Heart left ventricle (tissue), 16 donors: ENCODE data around the gene GPR107. TPM values are rescaled to one million over a fixed set of nuclear protein-coding genes. Genes with fewer than 3 reads are reported as not detected.

Experiments
- ATAC-seq, 4 donors: fragments of 200-7000 bp; cut with Tn5 transposase; one replicate each; pipeline ENCODE4 v1.9.1; 2020 to 2022; ENCODE audit warnings: moderate library complexity in 4 of 4, mild to moderate bottlenecking in 3 of 4, moderate number of reproducible peaks in 1 of 4
- DNase-seq, 5 donors: peaks; one replicate each; pipeline ENCODE4 v3.0.0-alpha.2; 2020
- H3K27ac ChIP-seq, 12 donors: fragments of 200-600 bp; sonication (generic) in 4 of 12; one replicate each; pipeline versions ENCODE4 v1.5.0 to v1.8.0; 2016 to 2022; ENCODE audit warnings: mild to moderate bottlenecking in 2 of 12
- H3K27me3 ChIP-seq, 9 donors: fragments of 200-600 bp; sonication (generic) in 2 of 9; one replicate each; pipeline versions ENCODE4 v1.5.1 to v1.8.0; 2016 to 2022; ENCODE audit warnings: mild to moderate bottlenecking in 3 of 9
- H3K36me3 ChIP-seq, 9 donors: fragments of 200-600 bp; sonication (generic) in 2 of 9; one replicate each; pipeline versions ENCODE4 v1.5.0 to v1.8.0; 2018 to 2022; ENCODE audit warnings: mild to moderate bottlenecking in 2 of 9
- H3K4me1 ChIP-seq, 12 donors: fragments of 200-600 bp; sonication (generic) in 4 of 12; one replicate each; pipeline versions ENCODE4 v1.5.0 to v1.8.0; 2016 to 2022; ENCODE audit warnings: mild to moderate bottlenecking in 3 of 12
- H3K4me3 ChIP-seq, 12 donors: fragments of 200-600 bp; sonication (generic) in 4 of 12; one replicate each; pipeline versions ENCODE4 v1.5.0 to v1.8.0; 2017 to 2022; ENCODE audit warnings: mild to moderate bottlenecking in 9 of 12, moderate library complexity in 4 of 12
- H3K9me3 ChIP-seq, 12 donors: fragments of 200-600 bp; sonication (generic) in 4 of 12; one replicate each; pipeline versions ENCODE4 v1.5.0 to v1.8.0; 2016 to 2022; ENCODE audit warnings: mild to moderate bottlenecking in 1 of 12
- POLR2A ChIP-seq, 2 donors: fragments of 450-650 bp; IDR thresholded peaks; one replicate each; pipeline ENCODE4 v1.6.1; 2017; ENCODE audit warnings: antibody characterized with exemption in 2 of 2, mild to moderate bottlenecking in 2 of 2, moderate library complexity in 2 of 2
- WGBS, 4 donors: extraction: QIAGEN DNeasy Blood & Tissue Kit in 2 of 4; methylation state at CpG; one replicate each; pipeline versions ENCODE4 v1.1.5 to v1.1.7; 2013 to 2018; 5-methylcytosine and 5-hydroxymethylcytosine counted together
- intact Hi-C, 10 donors: fragments of 100-400 bp; cut with DNase I; formaldehyde crosslinking; loops; one replicate each; pipeline versions ENCODE4 v1.11.1 to v1.14.2; 2022
- polyA plus RNA-seq, 2 donors: library from polyadenylated mRNA; stranded (reverse); fragments of 200-250 nt; gene quantifications; one replicate each; pipeline ENCODE4 v1.2.3, GENCODE V29; 2013
- total RNA-seq, 9 donors: library from RNA; depleted of rRNA in 2 of 9; stranded (reverse); fragments of >200 nt in 2 of 9; fragmentation: NEBNext Ultra II Directional in 3 of 9; extraction: Animal tissue kit (Norgen Biotek cat#: 25700) in 3 of 9; gene quantifications; one replicate each; pipeline versions ENCODE4 v1.1.0 to v1.2.4, GENCODE V29; 2016 to 2023
- TF ChIP-seq, protein P1 (sequence below), 12 donors: fragments of 200-600 bp; sonication (generic) in 4 of 12; IDR thresholded peaks; one replicate each; pipeline versions ENCODE4 v1.5.0 to v1.8.0; 2018 to 2022; ENCODE audit warnings: antibody characterized with exemption in 12 of 12, mild to moderate bottlenecking in 5 of 12
- donor health status: ischemic (EF 13 %, LVEDD 7.1; RV severe dilation, severe dysfunction).
- donor health status: healthy with polysubstance abuse.
- donor health status: DM: no; HTN: yes; CAD: no.
- donor health status: DM: no; HTN: no; CAD: no.
- donor health status: ischemic (EF 25% LVEDD 6.9; RV normal size, moderate dysfunction).
- donor health status: ischemic (EF 25% LVEDD 5.7; RV mildly dilated, moderate dysfunction).
- donor health status: healthy.
- donor health status: DM: yes; HTN: yes; CAD: no.
- donor health status: ischemic (EF 35%, LVEDD 5.7; RV mildly dilated, moderate dysfunction).
- donor health status: nonischemic (EF 11% LVEDD 7.7; RV severe dilation, severe dysfunction).
- donor health status: DM: yes; HTN: yes; CAD: no.
- donor health status: PGD.
- donor health status: ischemic (EF 29% LVEDD 5.4; RV normal size, mild dysfunction).
- donor health status: nonischemic (EF 23%, LVEDD 6.1; RV moderate dilation, normal function).

The GPR107 gene
- total and polyA plus RNA-seq, 11 donors: 7.0 to 33.2 (median 21.3) TPM

DNA sequence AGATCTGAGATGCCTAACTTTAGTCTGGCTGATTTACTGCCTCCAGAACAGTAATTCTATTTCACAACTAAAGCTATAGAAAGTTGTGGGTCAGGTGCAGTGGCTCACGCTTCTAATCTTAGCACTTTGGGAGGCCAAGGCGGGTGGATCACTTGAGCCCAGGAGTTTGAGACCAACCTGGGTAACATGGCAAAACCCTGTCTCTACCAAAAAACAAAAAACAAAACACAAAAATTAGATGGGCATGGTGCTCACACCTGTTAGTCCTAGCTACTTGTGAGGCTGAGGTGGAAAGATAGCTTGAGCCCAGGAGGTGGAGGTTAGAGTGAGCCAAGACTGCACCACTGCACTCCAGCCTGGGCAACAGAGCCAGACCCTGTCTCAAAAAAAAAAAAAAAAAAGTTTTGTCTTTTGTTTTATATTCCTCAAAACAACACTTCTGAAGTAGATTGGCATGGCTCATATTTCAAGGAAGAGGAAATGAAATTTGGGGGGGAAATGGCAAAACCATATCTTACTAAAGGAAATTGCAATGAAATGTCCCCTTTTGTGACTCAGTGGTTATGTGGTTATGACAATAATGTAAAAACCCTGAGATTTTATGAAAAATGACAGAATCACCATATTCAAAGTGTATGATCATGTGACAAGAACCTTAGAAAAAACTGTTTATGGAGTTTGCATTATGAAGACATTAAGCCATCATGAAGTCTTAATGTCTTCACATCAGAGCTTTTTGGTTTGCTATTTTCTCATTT, 26.9 kb upstream of the GPR107 start:
- H3K36me3 ChIP-seq: no peaks in the 10 kb centered on the region
- no peak for TF ChIP-seq POLR2A (IDR thresholded peaks at IDR 0.05)
- TF ChIP-seq, protein P1, sequence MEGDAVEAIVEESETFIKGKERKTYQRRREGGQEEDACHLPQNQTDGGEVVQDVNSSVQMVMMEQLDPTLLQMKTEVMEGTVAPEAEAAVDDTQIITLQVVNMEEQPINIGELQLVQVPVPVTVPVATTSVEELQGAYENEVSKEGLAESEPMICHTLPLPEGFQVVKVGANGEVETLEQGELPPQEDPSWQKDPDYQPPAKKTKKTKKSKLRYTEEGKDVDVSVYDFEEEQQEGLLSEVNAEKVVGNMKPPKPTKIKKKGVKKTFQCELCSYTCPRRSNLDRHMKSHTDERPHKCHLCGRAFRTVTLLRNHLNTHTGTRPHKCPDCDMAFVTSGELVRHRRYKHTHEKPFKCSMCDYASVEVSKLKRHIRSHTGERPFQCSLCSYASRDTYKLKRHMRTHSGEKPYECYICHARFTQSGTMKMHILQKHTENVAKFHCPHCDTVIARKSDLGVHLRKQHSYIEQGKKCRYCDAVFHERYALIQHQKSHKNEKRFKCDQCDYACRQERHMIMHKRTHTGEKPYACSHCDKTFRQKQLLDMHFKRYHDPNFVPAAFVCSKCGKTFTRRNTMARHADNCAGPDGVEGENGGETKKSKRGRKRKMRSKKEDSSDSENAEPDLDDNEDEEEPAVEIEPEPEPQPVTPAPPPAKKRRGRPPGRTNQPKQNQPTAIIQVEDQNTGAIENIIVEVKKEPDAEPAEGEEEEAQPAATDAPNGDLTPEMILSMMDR (IDR thresholded peaks at IDR 0.05): no peak
- no peak for ATAC-seq
- H3K27me3 ChIP-seq: no peaks in the 10 kb centered on the region
- 83 to 87% (median 85%) methylated on average over 2 of the region's 2 CpGs for WGBS, 4 donors
- H3K9me3 ChIP-seq: peaks cover 0 to 7% (median 0%) of the 10 kb centered on the region in 12 donors
- DNase-seq: no peak
- H3K4me1 ChIP-seq: peaks cover 0 to 91% (median 20%) of the 10 kb centered on the region in 12 donors
- intact Hi-C loops: no loop called here
- H3K4me3 ChIP-seq: no peak overlapping the region
- H3K27ac ChIP-seq: peak overlapping the region in 2 of 12 donors; percentile 51 to 80

DNA sequence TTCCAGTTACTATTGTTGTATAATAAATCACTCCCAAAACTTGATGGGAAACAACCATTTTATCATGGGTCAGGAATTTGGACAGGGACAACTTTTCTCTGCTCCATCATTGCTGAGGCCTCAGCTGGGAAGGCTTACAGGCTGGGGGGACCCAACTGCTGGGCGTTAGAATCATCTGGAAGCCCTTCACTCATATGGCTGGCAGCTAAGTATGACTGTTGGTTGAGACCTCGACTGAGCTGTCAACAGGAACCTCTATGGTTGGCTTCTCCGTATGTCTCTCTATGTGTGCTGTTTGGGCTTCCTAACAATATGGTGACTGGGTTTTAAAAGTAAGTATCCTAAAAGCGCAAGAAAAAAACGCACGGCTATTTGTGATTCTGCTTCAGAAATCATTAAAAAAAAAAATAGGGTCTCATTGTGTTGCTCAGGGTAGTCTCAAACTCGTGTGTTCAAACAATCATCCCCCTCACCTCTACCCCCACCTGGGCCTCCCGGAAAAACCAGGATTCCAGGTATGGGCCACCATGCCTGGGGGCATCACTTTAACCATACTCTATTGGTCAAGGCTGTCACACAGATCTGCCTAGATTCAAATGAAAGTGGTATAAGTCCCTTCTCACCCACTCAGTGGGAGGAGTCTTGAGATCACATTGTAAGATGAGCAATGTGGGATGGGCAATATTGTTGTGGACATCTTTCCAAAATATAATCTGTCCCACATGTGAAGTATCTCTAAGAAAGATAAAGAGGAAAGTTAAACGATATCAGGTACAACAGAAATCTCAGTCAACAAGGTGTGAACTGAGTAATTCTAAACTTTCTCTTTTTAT, 26.0 kb upstream of the GPR107 start:
- Histone ChIP-seq H3K4me3 (no peak overlapping the region), H3K36me3 (no peaks in the 10 kb centered on the region), H3K4me1 (peaks cover 0 to 100% (median 27%) of the 10 kb centered on the region in 12 donors), H3K27me3 (no peaks in the 10 kb centered on the region), H3K27ac (peak overlapping the region in 2 of 12 donors; percentile 7 to 80), H3K9me3 (peaks cover 0 to 7% (median 0%) of the 10 kb centered on the region in 12 donors)
- TF ChIP-seq, protein P1 (IDR thresholded peaks at IDR 0.05): no peak
- no peak for TF ChIP-seq POLR2A (IDR thresholded peaks at IDR 0.05)
- 86 to 89% (median 88%) methylated on average over 9 of the region's 9 CpGs for WGBS, 4 donors
- intact Hi-C loops: no loop called here
- ATAC-seq (no peak), DNase-seq (no peak)

DNA sequence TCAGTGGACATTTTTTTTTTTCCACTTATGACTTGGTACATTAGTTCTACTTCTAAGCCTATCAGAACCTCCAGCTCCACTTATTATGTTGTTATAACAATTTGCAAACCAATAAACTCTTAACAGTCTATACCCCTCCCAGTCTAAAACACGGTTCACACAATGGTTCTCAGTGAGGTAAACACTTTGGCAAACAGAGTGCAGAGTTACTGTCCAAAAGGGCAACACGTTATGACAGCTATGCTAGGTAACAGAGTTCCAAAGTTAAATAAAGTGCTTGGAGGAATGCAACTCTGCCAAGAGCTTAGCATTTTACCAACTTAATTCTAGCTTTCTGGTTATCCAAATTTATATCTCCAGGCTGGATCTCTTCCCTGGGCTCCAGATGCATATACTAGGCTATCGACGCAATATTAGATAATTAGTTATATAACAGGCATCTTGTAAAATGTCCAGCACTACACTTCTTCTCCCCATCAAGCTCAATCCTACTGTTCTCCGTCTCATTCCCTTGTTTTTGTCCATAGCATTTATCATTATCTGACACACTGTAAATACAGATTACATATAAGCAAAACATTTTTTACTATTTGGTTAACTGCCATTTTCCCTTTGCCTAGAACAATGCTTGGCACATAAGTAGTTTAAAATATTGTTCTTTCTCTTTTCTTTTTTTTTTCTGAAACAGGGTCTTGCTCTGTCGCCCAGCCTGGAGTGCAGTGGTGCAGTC, 25.0 kb upstream of the GPR107 start:
- Histone ChIP-seq H3K9me3 (peaks cover 0 to 7% (median 0%) of the 10 kb centered on the region in 12 donors), H3K27me3 (no peaks in the 10 kb centered on the region), H3K36me3 (no peaks in the 10 kb centered on the region), H3K27ac (peak overlapping the region in 2 of 12 donors; percentile 14 to 80), H3K4me3 (no peak overlapping the region), H3K4me1 (peaks cover 0 to 100% (median 26%) of the 10 kb centered on the region in 12 donors)
- DNase-seq: no peak
- TF ChIP-seq POLR2A (IDR thresholded peaks at IDR 0.05): no peak
- TF ChIP-seq, protein P1 (IDR thresholded peaks at IDR 0.05): no peak
- intact Hi-C loops: no loop called here
- ATAC-seq: peak in 1 of 4 donors; percentile 40
- WGBS, 4 donors: 50 to 56% (median 54%) methylated on average over 6 of the region's 6 CpGs
